CD4-positive, alpha-beta T cell (primary cell): ENCODE results near the gene XIAP. TPM values are rescaled to one million over a fixed set of nuclear protein-coding genes. Genes with fewer than 3 reads are reported as not detected.
"Not testable (repeated sequence)": the region's sequence is repeated elsewhere in the genome, so short reads cannot be mapped to it uniquely, and the experiment has no call there.

Experiments used
- ATAC-seq: fragments of 200-7000 bp; cut with Tn5 transposase; one replicate; pipeline ENCODE4 v1.10.0; 2022; ENCODE audit warnings: mild to moderate bottlenecking; ENCODE audit not compliant: poor library complexity
- CTCF ChIA-PET: fragments of 350-600 bp; sonication (Branson Sonifier 250); formaldehyde crosslinking; loops from one replicate; lab custom pipeline; 2021; ENCODE audit warnings: antibody characterized with exemption, inconsistent platforms; lab: Charles Lee
- POLR2A ChIA-PET: fragments of 350-600 bp; sonication (Branson Sonifier 250); formaldehyde crosslinking; loops from one replicate; lab custom pipeline; 2021; ENCODE audit warnings: antibody characterized with exemption, inconsistent platforms; lab: Charles Lee
- DNase-seq, 14 experiments: peaks; one replicate each; pipeline ENCODE4 v3.0.0-alpha.2; 2013 to 2020; ENCODE audit warnings: mixed read lengths in 2 of 14
- H3K27ac ChIP-seq, 2 donors: one replicate each; pipeline versions ENCODE4 v1.5.1 to v1.7.0; 2013; ENCODE audit warnings: low read length in 2 of 2, low read depth in 1 of 2, mild to moderate bottlenecking in 1 of 2
- H3K27me3 ChIP-seq, 2 experiments: 1 replicate in 1 of 2; 2 replicates in 1 of 2; pipeline versions ENCODE4 v1.6.1 to v1.7.0; 2013; ENCODE audit warnings: low read length in 2 of 2, control low read depth in 1 of 2, mild to moderate bottlenecking in 1 of 2, moderate library complexity in 1 of 2; ENCODE audit not compliant: insufficient read depth in 2 of 2, control insufficient read depth in 1 of 2
- H3K36me3 ChIP-seq: one replicate; pipeline ENCODE4 v1.6.1; 2013; ENCODE audit warnings: low read length, control low read depth; ENCODE audit not compliant: insufficient read depth
- H3K4me1 ChIP-seq: one replicate; pipeline ENCODE4 v1.6.1; 2013; ENCODE audit warnings: low read length, control low read depth; ENCODE audit not compliant: insufficient read depth
- H3K4me3 ChIP-seq: one replicate; pipeline ENCODE4 v1.5.1; 2013; ENCODE audit warnings: mild to moderate bottlenecking, low read length, moderate library complexity
- H3K9me3 ChIP-seq, 2 experiments: 1 replicate in 1 of 2; 2 replicates in 1 of 2; pipeline versions ENCODE4 v1.6.1 to v1.7.0; 2013; ENCODE audit warnings: low read length in 2 of 2, mild to moderate bottlenecking in 2 of 2, control low read depth in 1 of 2, moderate library complexity in 1 of 2; ENCODE audit not compliant: control insufficient read depth in 1 of 2, insufficient read depth in 1 of 2
- H3K27ac Mint-ChIP-seq: one replicate; pipeline ENCODE4 v1.8.0; 2020; ENCODE audit warnings: mixed read lengths
- H3K27me3 Mint-ChIP-seq: one replicate; pipeline ENCODE4 v1.8.0; 2021; ENCODE audit warnings: mixed read lengths
- H3K36me3 Mint-ChIP-seq: one replicate; pipeline ENCODE4 v1.8.0; 2021; ENCODE audit warnings: low read depth, mixed read lengths
- H3K4me1 Mint-ChIP-seq: one replicate; pipeline ENCODE4 v1.8.0; 2021; ENCODE audit warnings: low read depth, mixed read lengths
- H3K4me3 Mint-ChIP-seq: one replicate; pipeline ENCODE4 v1.8.0; 2020; ENCODE audit warnings: mild to moderate bottlenecking, mixed read lengths
- H3K9me3 Mint-ChIP-seq: one replicate; pipeline ENCODE4 v1.8.0; 2020; ENCODE audit warnings: mixed read lengths
- intact Hi-C, 2 experiments: fragments of 100-400 bp; cut with DNase I in 1 of 2; cut with micrococcal nuclease in 1 of 2; formaldehyde crosslinking; loops; one replicate each; pipeline versions ENCODE4 v1.15.1 to v1.9.0; 2023 to 2025; cut with DNase I, micrococcal nuclease
- polyA plus RNA-seq, 2 donors: library from polyadenylated mRNA; unstranded; fragments of 120-200 nt; gene quantifications; one replicate each; pipeline ENCODE4 v1.2.1, GENCODE V29; 2013
- total RNA-seq, 174 experiments: library from RNA in 2 of 174; stranded (reverse) in 2 of 174; gene quantifications; one replicate each; pipeline ENCODE4 v1.2.3 and lab custom pipeline; 2021 to 2026
- TF ChIP-seq, protein P1 (sequence below): fragments of 200-600 bp; IDR thresholded peaks from one replicate; pipeline ENCODE4 v1.8.0; 2022; ENCODE audit warnings: antibody characterized with exemption, mild to moderate bottlenecking

XIAP gene
- total RNA-seq (10 to 100 TPM; 20.9 to 26.0 TPM), total RNA-seq (lab: John Stamatoyannopoulos, UW) (51.6 to 176 (median 103) reads per million in 172 experiments)
- 29.2 TPM for polyA plus RNA-seq (2013, experiment 1 of 2)
- 27.0 TPM for polyA plus RNA-seq (2013, experiment 2 of 2)

DNA sequence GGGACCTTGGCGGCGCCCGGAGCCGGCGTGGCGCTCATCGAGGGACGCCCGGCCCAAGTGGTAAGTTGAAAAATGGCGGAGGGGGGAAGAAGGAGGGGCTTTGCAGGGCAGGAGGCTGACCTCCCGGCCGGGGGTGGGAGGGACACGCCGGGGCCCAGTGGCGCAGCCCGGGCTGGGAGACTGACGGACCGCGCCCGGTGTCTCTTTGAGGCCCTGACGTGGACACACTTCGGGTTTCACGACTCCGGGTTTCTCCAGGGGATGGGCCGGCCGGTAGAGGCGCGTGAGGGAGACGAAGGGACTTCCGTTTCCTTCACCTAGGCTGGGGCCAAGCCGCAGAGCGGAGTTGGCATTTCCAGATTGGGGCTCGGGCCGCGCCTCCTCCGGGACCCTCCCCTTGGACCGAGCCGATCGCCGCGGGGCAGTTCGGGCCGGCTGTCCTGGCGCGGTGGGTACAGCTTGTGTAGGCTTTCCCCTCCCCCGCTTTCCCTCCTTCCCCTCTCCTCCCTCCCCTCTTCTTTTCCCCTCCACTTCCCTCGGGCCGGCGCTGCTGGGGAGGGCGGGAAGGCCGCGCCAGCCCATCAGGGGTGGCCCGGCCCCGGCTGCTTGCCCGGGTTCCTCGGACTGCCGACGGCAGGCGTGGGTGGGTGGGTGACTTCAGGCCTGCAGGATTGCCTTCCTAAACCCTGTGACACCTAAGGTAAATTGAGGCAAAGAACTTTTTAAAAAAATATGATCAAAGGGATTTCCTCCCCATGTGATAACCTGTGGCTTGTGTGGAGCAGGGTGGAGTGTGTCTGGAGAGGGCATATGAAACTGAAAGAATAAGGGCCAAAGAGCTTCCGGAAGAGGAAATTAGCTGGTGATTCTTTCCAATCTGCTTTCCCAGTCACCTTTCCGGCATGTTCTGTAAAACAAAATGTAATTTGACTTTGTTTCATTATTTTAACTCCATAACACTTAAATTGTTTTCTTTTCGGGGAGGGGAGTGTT lies at the start of gene XIAP:
Gene XIAP (plus strand): TSS at position 208 of the 993 bp plus-strand sequence. CDS start 25,610 bp downstream, outside the sequence.
- CTCF ChIA-PET = interaction anchor here (0.6 kb wide), 1 partner anchor 66 kb away, joined by 3 read pairs; no protein-coding TSS in a partner anchor
- DNase-seq (peak; percentile 24 to 85 (median 48)), ATAC-seq (peak; percentile 73)
- no peaks in the 10 kb centered on the region for H3K27me3 ChIP-seq
- intact Hi-C loops = loop anchor here in 1 of 2 experiments (2.0 to 10.0 kb wide), 2 partner anchors 101 to 125 kb away; partner anchors contain the start of genes STAG2 and THOC2
- H3K9me3 ChIP-seq = no peaks in the 10 kb centered on the region
- TF ChIP-seq, protein P1, sequence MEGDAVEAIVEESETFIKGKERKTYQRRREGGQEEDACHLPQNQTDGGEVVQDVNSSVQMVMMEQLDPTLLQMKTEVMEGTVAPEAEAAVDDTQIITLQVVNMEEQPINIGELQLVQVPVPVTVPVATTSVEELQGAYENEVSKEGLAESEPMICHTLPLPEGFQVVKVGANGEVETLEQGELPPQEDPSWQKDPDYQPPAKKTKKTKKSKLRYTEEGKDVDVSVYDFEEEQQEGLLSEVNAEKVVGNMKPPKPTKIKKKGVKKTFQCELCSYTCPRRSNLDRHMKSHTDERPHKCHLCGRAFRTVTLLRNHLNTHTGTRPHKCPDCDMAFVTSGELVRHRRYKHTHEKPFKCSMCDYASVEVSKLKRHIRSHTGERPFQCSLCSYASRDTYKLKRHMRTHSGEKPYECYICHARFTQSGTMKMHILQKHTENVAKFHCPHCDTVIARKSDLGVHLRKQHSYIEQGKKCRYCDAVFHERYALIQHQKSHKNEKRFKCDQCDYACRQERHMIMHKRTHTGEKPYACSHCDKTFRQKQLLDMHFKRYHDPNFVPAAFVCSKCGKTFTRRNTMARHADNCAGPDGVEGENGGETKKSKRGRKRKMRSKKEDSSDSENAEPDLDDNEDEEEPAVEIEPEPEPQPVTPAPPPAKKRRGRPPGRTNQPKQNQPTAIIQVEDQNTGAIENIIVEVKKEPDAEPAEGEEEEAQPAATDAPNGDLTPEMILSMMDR = no peak
- peak within 1 kb of the TSS; percentile 89 to 93 for H3K27ac ChIP-seq
- Mint-ChIP-seq H3K4me3 (peak within 1 kb of the TSS; percentile 94), H3K27me3 (no peaks in the 10 kb centered on the region), H3K4me1 (peaks cover 16% of the 10 kb centered on the region), H3K36me3 (peaks cover 18% of the 10 kb centered on the region), H3K9me3 (no peaks in the 10 kb centered on the region), H3K27ac (peak within 1 kb of the TSS; percentile 97)
- H3K4me3 ChIP-seq = peak within 1 kb of the TSS; percentile 88
- no peaks in the 10 kb centered on the region for H3K36me3 ChIP-seq
- H3K4me1 ChIP-seq = peaks cover 23% of the 10 kb centered on the region
- POLR2A ChIA-PET = interaction anchor here (0.5 to 1.5 kb wide), 5 partner anchors 17 to 123 kb away, joined by 3 to 8 read pairs (median 5); partner anchors contain the start of gene STAG2

DNA sequence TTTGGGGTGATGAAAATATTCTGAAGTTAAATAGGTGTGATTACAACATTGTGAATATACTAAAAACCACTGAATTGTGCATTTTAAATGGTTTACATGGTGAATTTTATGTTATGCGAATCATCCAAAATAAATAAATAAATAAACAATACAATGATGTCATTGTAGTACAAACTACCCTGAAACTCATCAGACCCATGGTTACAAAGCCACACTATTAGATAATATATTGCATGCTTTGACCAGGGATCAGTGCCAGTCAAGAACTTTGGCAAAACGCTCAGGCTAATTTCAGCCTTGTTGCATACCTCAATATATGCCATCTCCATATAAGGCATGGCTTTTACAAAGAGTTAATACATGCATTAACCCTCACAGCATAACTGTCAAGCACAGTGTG lies 45.5 kb upstream of the XIAP start:
- TF ChIP-seq, protein P1 = no peak
- no peaks in the 10 kb centered on the region for H3K4me1 Mint-ChIP-seq
- H3K4me3 Mint-ChIP-seq = no peak overlapping the region
- Histone ChIP-seq H3K4me3 (no peak overlapping the region), H3K27ac (no peak overlapping the region), H3K27me3 (no peaks in the 10 kb centered on the region), H3K9me3 (no peaks in the 10 kb centered on the region), H3K4me1 (no peaks in the 10 kb centered on the region), H3K36me3 (no peaks in the 10 kb centered on the region)
- H3K36me3 Mint-ChIP-seq = no peaks in the 10 kb centered on the region
- intact Hi-C loops = no loop called here
- POLR2A ChIA-PET = no interaction called here
- DNase-seq (no peak), ATAC-seq (no peak)
- H3K9me3 Mint-ChIP-seq = no peaks in the 10 kb centered on the region
- no peaks in the 10 kb centered on the region for H3K27me3 Mint-ChIP-seq
- CTCF ChIA-PET = no interaction called here
- H3K27ac Mint-ChIP-seq = no peak overlapping the region

DNA sequence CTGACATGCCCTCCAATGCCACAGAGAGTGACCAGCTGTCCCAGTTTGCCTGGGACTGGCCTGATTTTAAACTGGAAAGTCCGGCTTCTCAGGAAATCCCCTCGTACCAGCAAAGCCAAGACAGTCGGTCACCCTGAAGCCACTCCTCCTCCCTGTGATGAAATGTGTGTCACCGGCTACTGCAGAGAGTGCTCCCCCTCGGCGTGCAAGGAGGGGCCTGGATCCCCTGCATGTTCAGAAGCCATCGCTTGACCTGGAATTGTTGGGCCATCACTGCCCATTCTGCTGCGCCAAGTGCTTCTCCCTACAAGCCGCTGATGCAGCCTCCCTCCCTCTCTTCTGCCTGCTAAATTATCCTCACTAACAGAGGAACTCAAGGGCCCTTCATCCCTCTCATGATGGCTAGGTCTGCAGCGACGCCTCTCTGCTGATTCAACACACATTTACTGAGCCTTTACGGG lies 44.9 kb upstream of the XIAP start:
- ATAC-seq, H3K4me3 ChIP-seq, H3K36me3 ChIP-seq, POLR2A ChIA-PET, H3K4me3 Mint-ChIP-seq, H3K27ac Mint-ChIP-seq, H3K27ac ChIP-seq, H3K36me3 Mint-ChIP-seq, H3K9me3 ChIP-seq, H3K27me3 ChIP-seq, H3K4me1 Mint-ChIP-seq, intact Hi-C loops, H3K9me3 Mint-ChIP-seq, H3K27me3 Mint-ChIP-seq, H3K4me1 ChIP-seq, CTCF ChIA-PET, DNase-seq: not testable (repeated sequence)
